Measurements from ENCODE around the gene DAZAP2.

DNA sequence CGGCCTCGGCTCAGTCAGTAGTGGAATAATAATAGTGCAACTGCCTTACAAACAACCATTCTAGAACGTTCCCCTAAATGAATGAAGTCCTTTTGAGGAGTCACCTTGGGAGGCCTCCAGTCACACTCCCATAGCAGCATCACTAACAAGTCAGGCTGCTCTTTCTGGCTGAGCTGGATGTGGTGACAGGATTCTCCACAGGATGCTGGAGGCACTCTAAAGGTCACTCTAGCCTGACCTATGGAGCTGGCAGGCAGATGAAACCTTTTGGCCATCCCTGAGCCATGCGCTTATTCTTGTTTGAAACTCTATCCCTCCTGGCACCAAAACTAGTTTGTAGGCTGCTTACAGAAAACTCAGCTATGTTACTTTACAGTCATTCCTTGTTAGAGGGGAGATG, 47.8 kb upstream of the DAZAP2 start:
- TF ChIP-seq, protein P1, sequence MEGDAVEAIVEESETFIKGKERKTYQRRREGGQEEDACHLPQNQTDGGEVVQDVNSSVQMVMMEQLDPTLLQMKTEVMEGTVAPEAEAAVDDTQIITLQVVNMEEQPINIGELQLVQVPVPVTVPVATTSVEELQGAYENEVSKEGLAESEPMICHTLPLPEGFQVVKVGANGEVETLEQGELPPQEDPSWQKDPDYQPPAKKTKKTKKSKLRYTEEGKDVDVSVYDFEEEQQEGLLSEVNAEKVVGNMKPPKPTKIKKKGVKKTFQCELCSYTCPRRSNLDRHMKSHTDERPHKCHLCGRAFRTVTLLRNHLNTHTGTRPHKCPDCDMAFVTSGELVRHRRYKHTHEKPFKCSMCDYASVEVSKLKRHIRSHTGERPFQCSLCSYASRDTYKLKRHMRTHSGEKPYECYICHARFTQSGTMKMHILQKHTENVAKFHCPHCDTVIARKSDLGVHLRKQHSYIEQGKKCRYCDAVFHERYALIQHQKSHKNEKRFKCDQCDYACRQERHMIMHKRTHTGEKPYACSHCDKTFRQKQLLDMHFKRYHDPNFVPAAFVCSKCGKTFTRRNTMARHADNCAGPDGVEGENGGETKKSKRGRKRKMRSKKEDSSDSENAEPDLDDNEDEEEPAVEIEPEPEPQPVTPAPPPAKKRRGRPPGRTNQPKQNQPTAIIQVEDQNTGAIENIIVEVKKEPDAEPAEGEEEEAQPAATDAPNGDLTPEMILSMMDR (IDR thresholded peaks at IDR 0.05; ENCODE audit: insufficient read depth, low read length), result no peak
- TF ChIP-seq, protein P2, sequence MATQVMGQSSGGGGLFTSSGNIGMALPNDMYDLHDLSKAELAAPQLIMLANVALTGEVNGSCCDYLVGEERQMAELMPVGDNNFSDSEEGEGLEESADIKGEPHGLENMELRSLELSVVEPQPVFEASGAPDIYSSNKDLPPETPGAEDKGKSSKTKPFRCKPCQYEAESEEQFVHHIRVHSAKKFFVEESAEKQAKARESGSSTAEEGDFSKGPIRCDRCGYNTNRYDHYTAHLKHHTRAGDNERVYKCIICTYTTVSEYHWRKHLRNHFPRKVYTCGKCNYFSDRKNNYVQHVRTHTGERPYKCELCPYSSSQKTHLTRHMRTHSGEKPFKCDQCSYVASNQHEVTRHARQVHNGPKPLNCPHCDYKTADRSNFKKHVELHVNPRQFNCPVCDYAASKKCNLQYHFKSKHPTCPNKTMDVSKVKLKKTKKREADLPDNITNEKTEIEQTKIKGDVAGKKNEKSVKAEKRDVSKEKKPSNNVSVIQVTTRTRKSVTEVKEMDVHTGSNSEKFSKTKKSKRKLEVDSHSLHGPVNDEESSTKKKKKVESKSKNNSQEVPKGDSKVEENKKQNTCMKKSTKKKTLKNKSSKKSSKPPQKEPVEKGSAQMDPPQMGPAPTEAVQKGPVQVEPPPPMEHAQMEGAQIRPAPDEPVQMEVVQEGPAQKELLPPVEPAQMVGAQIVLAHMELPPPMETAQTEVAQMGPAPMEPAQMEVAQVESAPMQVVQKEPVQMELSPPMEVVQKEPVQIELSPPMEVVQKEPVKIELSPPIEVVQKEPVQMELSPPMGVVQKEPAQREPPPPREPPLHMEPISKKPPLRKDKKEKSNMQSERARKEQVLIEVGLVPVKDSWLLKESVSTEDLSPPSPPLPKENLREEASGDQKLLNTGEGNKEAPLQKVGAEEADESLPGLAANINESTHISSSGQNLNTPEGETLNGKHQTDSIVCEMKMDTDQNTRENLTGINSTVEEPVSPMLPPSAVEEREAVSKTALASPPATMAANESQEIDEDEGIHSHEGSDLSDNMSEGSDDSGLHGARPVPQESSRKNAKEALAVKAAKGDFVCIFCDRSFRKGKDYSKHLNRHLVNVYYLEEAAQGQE (IDR thresholded peaks at IDR 0.05; ENCODE audit: insufficient replicate concordance, low read depth), result no peak

All from HL-60 (cell line).